ACC112 (cell line): Measurements from ENCODE around the gene RNF182.
A peak's percentile ranks its signal among the peaks of the same experiment; 100 is the strongest.
"Not testable (repeated sequence)": the region's sequence is repeated elsewhere in the genome, so short reads cannot be mapped to it uniquely, and the experiment has no call there.

Source experiments
- H2AFZ ChIP-seq: fragments of 200-600 bp; sonication (generic); one replicate; pipeline ENCODE4 v1.6.0; 2017; ENCODE audit warnings: antibody characterized with exemption, low read length; ENCODE audit not compliant: unreplicated experiment
- H3K27ac ChIP-seq: fragments of 200-600 bp; sonication (generic); 2 replicates; pipeline ENCODE4 v1.5.1; 2014; ENCODE audit warnings: low read depth, mild to moderate bottlenecking, antibody characterized with exemption, low read length, moderate library complexity
- H3K27me3 ChIP-seq: fragments of 200-600 bp; sonication (generic); 2 replicates; pipeline ENCODE4 v1.6.1; 2014; ENCODE audit warnings: mild to moderate bottlenecking, antibody characterized with exemption, low read length, moderate library complexity, mixed read lengths; ENCODE audit not compliant: insufficient read depth
- H3K36me3 ChIP-seq: fragments of 200-600 bp; sonication (generic); 2 replicates; pipeline ENCODE4 v1.6.1; 2016; ENCODE audit warnings: mild to moderate bottlenecking, antibody characterized with exemption, low read length, moderate library complexity, mixed read lengths; ENCODE audit not compliant: insufficient read depth
- H3K4me1 ChIP-seq: fragments of 200-600 bp; sonication (generic); one replicate; pipeline ENCODE4 v1.6.1; 2016; ENCODE audit warnings: low read length, mixed read lengths; ENCODE audit not compliant: insufficient read depth, unreplicated experiment, control insufficient read depth
- H3K4me3 ChIP-seq: fragments of 200-600 bp; sonication (generic); 2 replicates; pipeline ENCODE4 v1.5.1; 2014; ENCODE audit warnings: mild to moderate bottlenecking, low read depth, low read length
- H3K79me2 ChIP-seq: fragments of 200-600 bp; sonication (generic); one replicate; pipeline ENCODE4 v1.6.0; 2016; ENCODE audit warnings: low read length; ENCODE audit not compliant: control insufficient read depth, unreplicated experiment, insufficient read depth

Gene RNF182

GRCh38 chr6:14016935-14017625 is 92.3 kb downstream of the RNF182 start:
- Histone ChIP-seq H3K4me3 (no peak overlapping the region), H3K27me3 (no peaks in the 10 kb centered on the region), H3K36me3 (no peaks in the 10 kb centered on the region), H2AFZ (peak overlapping the region; percentile 16), H3K4me1 (no peaks in the 10 kb centered on the region), H3K79me2 (no peaks in the 10 kb centered on the region), H3K27ac (no peak overlapping the region)

- Histone ChIP-seq H3K4me1 (no peaks in the 10 kb centered on the region), H2AFZ (no peak overlapping the region)
These were observed 93.1 kb downstream of the RNF182 start for GRCh38 chr6:14017626-14018475.

GRCh38 chr6:14018559-14018958 is 93.8 kb downstream of the RNF182 start:
- not testable (repeated sequence) for H3K79me2 ChIP-seq, H3K4me1 ChIP-seq, H2AFZ ChIP-seq, H3K27ac ChIP-seq, H3K27me3 ChIP-seq, H3K4me3 ChIP-seq, H3K36me3 ChIP-seq

More at GRCh38 chr6:14017626-14018475, 93.1 kb downstream of the RNF182 start:
- Histone ChIP-seq H3K79me2 (no peaks in the 10 kb centered on the region), H3K27ac (no peak overlapping the region), H3K27me3 (no peaks in the 10 kb centered on the region), H3K4me3 (no peak overlapping the region), H3K36me3 (no peaks in the 10 kb centered on the region)

- Histone ChIP-seq H3K4me1 (no peaks in the 10 kb centered on the region), H2AFZ (no peak overlapping the region), H3K27me3 (no peaks in the 10 kb centered on the region), H3K36me3 (no peaks in the 10 kb centered on the region), H3K4me3 (no peak overlapping the region), H3K79me2 (no peaks in the 10 kb centered on the region), H3K27ac (no peak overlapping the region)
These were observed 95.8 kb downstream of the RNF182 start for GRCh38 chr6:14020551-14020950.

- Histone ChIP-seq H3K4me1 (no peaks in the 10 kb centered on the region), H3K79me2 (no peaks in the 10 kb centered on the region), H3K27ac (no peak overlapping the region), H2AFZ (no peak overlapping the region), H3K27me3 (no peaks in the 10 kb centered on the region), H3K36me3 (no peaks in the 10 kb centered on the region), H3K4me3 (no peak overlapping the region)
These were observed 96.7 kb downstream of the RNF182 start for GRCh38 chr6:14021449-14021848.

GRCh38 chr6:14022673-14023072 is 97.9 kb downstream of the RNF182 start:
- H3K27ac ChIP-seq: no peak overlapping the region
- no peaks in the 10 kb centered on the region for H3K79me2 ChIP-seq
- no peaks in the 10 kb centered on the region for H3K27me3 ChIP-seq
- no peaks in the 10 kb centered on the region for H3K36me3 ChIP-seq
- H3K4me3 ChIP-seq: no peak overlapping the region
- H2AFZ ChIP-seq: no peak overlapping the region
- H3K4me1 ChIP-seq: no peaks in the 10 kb centered on the region

- no peak overlapping the region for H3K4me3 ChIP-seq
- H3K4me1 ChIP-seq: no peaks in the 10 kb centered on the region
- no peak overlapping the region for H3K27ac ChIP-seq
- H3K36me3 ChIP-seq: no peaks in the 10 kb centered on the region
- no peak overlapping the region for H2AFZ ChIP-seq
- H3K27me3 ChIP-seq: no peaks in the 10 kb centered on the region
- no peaks in the 10 kb centered on the region for H3K79me2 ChIP-seq
These were observed 99.1 kb downstream of the RNF182 start for GRCh38 chr6:14023855-14024254.

- Histone ChIP-seq H3K79me2 (no peaks in the 10 kb centered on the region), H3K27ac (no peak overlapping the region), H3K4me1 (no peaks in the 10 kb centered on the region), H3K36me3 (no peaks in the 10 kb centered on the region), H3K27me3 (no peaks in the 10 kb centered on the region), H2AFZ (no peak overlapping the region), H3K4me3 (no peak overlapping the region)
These were observed 100.4 kb downstream of the RNF182 start for GRCh38 chr6:14025160-14025559.

- Histone ChIP-seq H2AFZ (no peak overlapping the region), H3K4me3 (no peak overlapping the region), H3K79me2 (no peaks in the 10 kb centered on the region), H3K4me1 (no peaks in the 10 kb centered on the region), H3K27ac (no peak overlapping the region), H3K36me3 (no peaks in the 10 kb centered on the region), H3K27me3 (no peaks in the 10 kb centered on the region)
These were observed 102.2 kb downstream of the RNF182 start for GRCh38 chr6:14026831-14027539.

GRCh38 chr6:14028631-14029030 is 103.9 kb downstream of the RNF182 start:
- Histone ChIP-seq H2AFZ (no peak overlapping the region), H3K4me3 (no peak overlapping the region), H3K79me2 (no peaks in the 10 kb centered on the region), H3K4me1 (no peaks in the 10 kb centered on the region), H3K27ac (no peak overlapping the region), H3K27me3 (no peaks in the 10 kb centered on the region), H3K36me3 (no peaks in the 10 kb centered on the region)
